Activated CD8-positive, alpha-beta T cell treated with anti-CD3 and anti-CD28 coated beads, Interleukin-2, amount 10 ng/mL, durations not matched to agents 7 days and 5 days (primary cell): ENCODE data around the gene SALL1. TPM values are rescaled to one million over a fixed set of nuclear protein-coding genes. Genes with fewer than 3 reads are reported as not detected.
A peak's percentile ranks its signal among the peaks of the same experiment; 100 is the strongest.

Source experiments
- ATAC-seq: fragments of 150-1000 bp; cut with Tn5 transposase; one replicate; pipeline ENCODE4 v1.10.0; 2021; ENCODE audit warnings: moderate library complexity
- CTCF ChIA-PET: fragments of 350-600 bp; sonication (Branson Sonifier 250); formaldehyde crosslinking; loops from one replicate; lab custom pipeline; 2021; ENCODE audit warnings: antibody characterized with exemption; lab: Charles Lee
- POLR2A ChIA-PET: fragments of 350-600 bp; sonication (Branson Sonifier 250); formaldehyde crosslinking; loops from one replicate; lab custom pipeline; 2021; ENCODE audit warnings: antibody characterized with exemption; lab: Charles Lee
- DNase-seq: peaks from one replicate; pipeline ENCODE4 v3.0.0-alpha.2; 2020
- H3K27ac Mint-ChIP-seq: one replicate; pipeline ENCODE4 v1.8.0; 2021; ENCODE audit warnings: mild to moderate bottlenecking, mixed read lengths
- H3K27me3 Mint-ChIP-seq: one replicate; pipeline ENCODE4 v1.8.0; 2021; ENCODE audit warnings: low read depth, mixed read lengths
- H3K36me3 Mint-ChIP-seq: one replicate; pipeline ENCODE4 v1.8.0; 2021; ENCODE audit warnings: low read depth, mixed read lengths
- H3K4me1 Mint-ChIP-seq: one replicate; pipeline ENCODE4 v1.8.0; 2021; ENCODE audit warnings: low read depth, mixed read lengths
- H3K4me3 Mint-ChIP-seq: one replicate; pipeline ENCODE4 v1.8.0; 2021; ENCODE audit warnings: mild to moderate bottlenecking, mixed read lengths
- H3K9me3 Mint-ChIP-seq: one replicate; pipeline ENCODE4 v1.8.0; 2022; ENCODE audit warnings: mixed read lengths; ENCODE audit not compliant: insufficient read depth
- total RNA-seq, 2 experiments: library from RNA; stranded (reverse); gene quantifications; one replicate each; pipeline ENCODE4 v1.2.3, GENCODE V29; 2021

The SALL1 gene
- total RNA-seq, 2 experiments from 2014 or later: not detected

- peaks cover 2% of the 10 kb centered on the region for H3K4me1 Mint-ChIP-seq
These were observed 4.1 kb upstream of the SALL1 start for GRCh38 chr16:51155199-51155607.

GRCh38 chr16:51154271-51155171, 3.5 kb upstream of the SALL1 start:
- H3K36me3 Mint-ChIP-seq: peaks cover 15% of the 10 kb centered on the region
- no peak for ATAC-seq
- H3K27ac Mint-ChIP-seq: peak overlapping the region; percentile 15
- no peak for DNase-seq
- peaks cover 53% of the 10 kb centered on the region for H3K27me3 Mint-ChIP-seq
- peaks cover 2% of the 10 kb centered on the region for H3K4me1 Mint-ChIP-seq
- POLR2A ChIA-PET: no interaction called here
- H3K4me3 Mint-ChIP-seq: peak overlapping the region; percentile 45
- peaks cover 8% of the 10 kb centered on the region for H3K9me3 Mint-ChIP-seq
- CTCF ChIA-PET: no interaction called here

More at GRCh38 chr16:51155199-51155607, 4.1 kb upstream of the SALL1 start:
- ATAC-seq (no peak), DNase-seq (no peak)
- H3K4me3 Mint-ChIP-seq: peak overlapping the region; percentile 45
- peaks cover 49% of the 10 kb centered on the region for H3K27me3 Mint-ChIP-seq
- H3K36me3 Mint-ChIP-seq: peaks cover 15% of the 10 kb centered on the region
- peaks cover 8% of the 10 kb centered on the region for H3K9me3 Mint-ChIP-seq
- ChIA-PET POLR2A (no interaction called here), CTCF (no interaction called here)
- peak overlapping the region; percentile 15 for H3K27ac Mint-ChIP-seq

GRCh38 chr16:51153577-51154031, 2.5 kb upstream of the SALL1 start:
- ATAC-seq: no peak
- CTCF ChIA-PET: no interaction called here
- Mint-ChIP-seq H3K9me3 (peaks cover 8% of the 10 kb centered on the region), H3K27me3 (peaks cover 61% of the 10 kb centered on the region), H3K4me1 (peaks cover 2% of the 10 kb centered on the region), H3K27ac (peak overlapping the region; percentile 73), H3K4me3 (peak overlapping the region; percentile 34), H3K36me3 (peaks cover 15% of the 10 kb centered on the region)
- POLR2A ChIA-PET: no interaction called here
- DNase-seq: no peak

- Mint-ChIP-seq H3K9me3 (peaks cover 8% of the 10 kb centered on the region), H3K36me3 (peaks cover 15% of the 10 kb centered on the region), H3K27ac (peak overlapping the region; percentile 73), H3K4me1 (peaks cover 2% of the 10 kb centered on the region), H3K4me3 (peak overlapping the region; percentile 34), H3K27me3 (peaks cover 66% of the 10 kb centered on the region)
- POLR2A ChIA-PET: no interaction called here
- CTCF ChIA-PET: no interaction called here
- ATAC-seq (no peak), DNase-seq (no peak)
These were observed 1.9 kb upstream of the SALL1 start for GRCh38 chr16:51152691-51153576.

- H3K27ac Mint-ChIP-seq: no peak overlapping the region
- H3K9me3 Mint-ChIP-seq: peaks cover 8% of the 10 kb centered on the region
- H3K4me3 Mint-ChIP-seq: no peak overlapping the region
- ChIA-PET POLR2A (no interaction called here), CTCF (no interaction called here)
- H3K27me3 Mint-ChIP-seq: peaks cover 63% of the 10 kb centered on the region
- peaks cover 15% of the 10 kb centered on the region for H3K36me3 Mint-ChIP-seq
- DNase-seq (no peak), ATAC-seq (no peak)
- peaks cover 2% of the 10 kb centered on the region for H3K4me1 Mint-ChIP-seq
These were observed 1.0 kb upstream of the SALL1 start for GRCh38 chr16:51151961-51152663.

- CTCF ChIA-PET: no interaction called here
- DNase-seq (no peak), ATAC-seq (no peak)
- Mint-ChIP-seq H3K9me3 (peaks cover 8% of the 10 kb centered on the region), H3K4me1 (peaks cover 2% of the 10 kb centered on the region), H3K4me3 (no peak overlapping the region), H3K27ac (no peak overlapping the region), H3K27me3 (peaks cover 59% of the 10 kb centered on the region), H3K36me3 (peaks cover 15% of the 10 kb centered on the region)
- POLR2A ChIA-PET: no interaction called here
These were observed 428 bp upstream of the SALL1 start for GRCh38 chr16:51151435-51151960.

- no peak for ATAC-seq
- no peak for DNase-seq
- Mint-ChIP-seq H3K36me3 (peaks cover 15% of the 10 kb centered on the region), H3K4me1 (peaks cover 2% of the 10 kb centered on the region), H3K27me3 (peaks cover 57% of the 10 kb centered on the region), H3K9me3 (peaks cover 8% of the 10 kb centered on the region), H3K4me3 (peak overlapping the region; percentile 28), H3K27ac (peak overlapping the region; percentile 43)
- POLR2A ChIA-PET: no interaction called here
- CTCF ChIA-PET: no interaction called here
These were observed 744 bp downstream of the SALL1 start for GRCh38 chr16:51150165-51150887.

GRCh38 chr16:51149721-51150164, 1.3 kb downstream of the SALL1 start:
- DNase-seq (no peak), ATAC-seq (no peak)
- ChIA-PET CTCF (no interaction called here), POLR2A (no interaction called here)
- Mint-ChIP-seq H3K9me3 (peaks cover 8% of the 10 kb centered on the region), H3K36me3 (peaks cover 13% of the 10 kb centered on the region), H3K27ac (no peak overlapping the region), H3K4me1 (no peaks in the 10 kb centered on the region), H3K27me3 (peaks cover 56% of the 10 kb centered on the region), H3K4me3 (peak overlapping the region; percentile 28)

- no peak for DNase-seq
- Mint-ChIP-seq H3K4me3 (no peak overlapping the region), H3K36me3 (peaks cover 13% of the 10 kb centered on the region), H3K9me3 (peaks cover 8% of the 10 kb centered on the region), H3K27me3 (peaks cover 54% of the 10 kb centered on the region), H3K4me1 (no peaks in the 10 kb centered on the region), H3K27ac (no peak overlapping the region)
- ChIA-PET POLR2A (no interaction called here), CTCF (no interaction called here)
- no peak for ATAC-seq
These were observed 1.8 kb downstream of the SALL1 start for GRCh38 chr16:51149251-51149661.

GRCh38 chr16:51148678-51149228, 2.3 kb downstream of the SALL1 start:
- peaks cover 11% of the 10 kb centered on the region for H3K36me3 Mint-ChIP-seq
- ATAC-seq: no peak

More at GRCh38 chr16:51148678-51149228, 2.3 kb downstream of the SALL1 start:
- Mint-ChIP-seq H3K27ac (no peak overlapping the region), H3K4me1 (no peaks in the 10 kb centered on the region), H3K4me3 (no peak overlapping the region), H3K9me3 (peaks cover 6% of the 10 kb centered on the region), H3K27me3 (peaks cover 49% of the 10 kb centered on the region)
- CTCF ChIA-PET: no interaction called here
- POLR2A ChIA-PET: no interaction called here
- no peak for DNase-seq
